ENCODE data around the gene SMR3A.

GRCh38 chr4:70399319-70399718 is 38.8 kb downstream of the SMR3A start:
- TF ChIP-seq, protein P1, sequence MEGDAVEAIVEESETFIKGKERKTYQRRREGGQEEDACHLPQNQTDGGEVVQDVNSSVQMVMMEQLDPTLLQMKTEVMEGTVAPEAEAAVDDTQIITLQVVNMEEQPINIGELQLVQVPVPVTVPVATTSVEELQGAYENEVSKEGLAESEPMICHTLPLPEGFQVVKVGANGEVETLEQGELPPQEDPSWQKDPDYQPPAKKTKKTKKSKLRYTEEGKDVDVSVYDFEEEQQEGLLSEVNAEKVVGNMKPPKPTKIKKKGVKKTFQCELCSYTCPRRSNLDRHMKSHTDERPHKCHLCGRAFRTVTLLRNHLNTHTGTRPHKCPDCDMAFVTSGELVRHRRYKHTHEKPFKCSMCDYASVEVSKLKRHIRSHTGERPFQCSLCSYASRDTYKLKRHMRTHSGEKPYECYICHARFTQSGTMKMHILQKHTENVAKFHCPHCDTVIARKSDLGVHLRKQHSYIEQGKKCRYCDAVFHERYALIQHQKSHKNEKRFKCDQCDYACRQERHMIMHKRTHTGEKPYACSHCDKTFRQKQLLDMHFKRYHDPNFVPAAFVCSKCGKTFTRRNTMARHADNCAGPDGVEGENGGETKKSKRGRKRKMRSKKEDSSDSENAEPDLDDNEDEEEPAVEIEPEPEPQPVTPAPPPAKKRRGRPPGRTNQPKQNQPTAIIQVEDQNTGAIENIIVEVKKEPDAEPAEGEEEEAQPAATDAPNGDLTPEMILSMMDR (IDR thresholded peaks at IDR 0.05; ENCODE audit: poor library complexity): no peak
- TF ChIP-seq EZH2phosphoT487 (IDR thresholded peaks at IDR 0.05; ENCODE audit: low read depth, severe bottlenecking, unreplicated experiment): no peak
- TF ChIP-seq EZH2 (IDR thresholded peaks at IDR 0.05; ENCODE audit: borderline replicate concordance): no peak

Data from hepatocyte (in vitro differentiated cells).